ENCODE measurements around the gene TPI1.

The TPI1 gene

DNA sequence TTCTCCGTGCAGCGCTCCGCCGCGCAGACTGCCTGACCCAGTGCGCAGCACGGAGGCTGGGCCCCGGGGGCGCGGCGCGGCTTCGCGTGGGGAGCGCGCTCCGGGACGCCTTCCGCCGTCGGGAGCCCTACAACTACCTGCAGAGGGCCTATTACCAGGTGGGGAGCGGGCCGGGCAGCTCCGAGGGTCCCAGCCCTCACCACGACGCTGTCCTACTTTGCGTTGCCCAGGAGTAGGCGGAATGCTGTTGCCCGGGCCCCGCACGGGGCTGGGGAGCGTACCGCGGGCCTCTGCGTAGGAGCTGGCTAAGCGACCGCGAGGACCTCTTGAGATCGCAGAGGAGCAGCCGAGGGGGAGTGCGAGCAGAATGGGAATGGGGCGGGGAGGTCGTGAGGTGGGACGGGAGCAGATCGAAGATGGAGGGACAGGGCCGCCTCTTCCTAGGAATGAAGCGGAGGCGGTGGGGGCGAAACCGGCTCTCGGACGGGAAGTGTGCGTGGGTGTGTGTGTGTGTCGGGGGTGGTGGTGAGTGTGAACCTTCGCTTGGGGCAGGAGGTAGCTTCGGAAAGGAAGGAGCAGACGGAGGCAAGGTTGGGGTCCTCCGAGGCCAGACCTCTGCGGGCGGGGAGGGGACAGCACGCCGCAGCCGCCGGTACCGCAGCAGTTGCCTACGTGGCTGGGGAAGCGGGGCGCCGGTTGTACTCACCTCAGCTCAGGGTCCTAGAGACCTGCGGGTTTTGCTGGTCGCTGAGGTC lies 38.4 kb upstream of the TPI1 start:
- peak; percentile 90 for DNase-seq

DNA sequence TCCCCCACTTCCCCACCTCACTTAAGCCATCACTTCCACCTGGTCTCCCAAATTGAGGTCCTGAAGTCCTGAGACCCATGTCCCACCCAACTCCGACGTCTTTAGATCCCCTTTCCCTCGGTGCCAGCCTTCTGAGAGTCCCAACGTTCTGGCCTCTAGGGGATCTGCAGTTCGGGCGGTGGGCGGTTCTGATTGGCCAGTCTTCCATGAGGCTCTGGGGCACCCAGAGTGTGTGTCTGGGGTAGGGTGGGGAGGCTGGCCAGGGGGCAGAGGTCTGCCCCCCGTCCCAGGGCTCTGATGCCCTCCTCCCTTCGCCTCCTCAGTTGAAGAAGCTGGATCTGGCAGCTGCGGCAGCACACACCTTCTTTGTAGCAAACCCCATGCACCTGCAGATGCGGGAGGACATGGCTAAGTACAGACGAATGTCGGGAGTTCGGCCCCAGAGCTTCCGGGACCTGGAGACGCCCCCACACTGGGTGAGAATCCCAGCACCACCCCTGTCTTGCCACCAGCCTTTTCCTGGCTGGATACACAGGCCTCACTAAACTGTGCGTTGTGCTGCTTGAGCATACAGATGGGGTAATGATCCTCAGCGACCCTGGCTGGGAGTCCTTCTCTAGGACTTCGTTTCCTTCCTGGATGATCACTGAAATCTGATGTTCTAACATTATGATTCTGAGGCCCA lies 37.7 kb upstream of the TPI1 start:
- DNase-seq, result no peak

DNA sequence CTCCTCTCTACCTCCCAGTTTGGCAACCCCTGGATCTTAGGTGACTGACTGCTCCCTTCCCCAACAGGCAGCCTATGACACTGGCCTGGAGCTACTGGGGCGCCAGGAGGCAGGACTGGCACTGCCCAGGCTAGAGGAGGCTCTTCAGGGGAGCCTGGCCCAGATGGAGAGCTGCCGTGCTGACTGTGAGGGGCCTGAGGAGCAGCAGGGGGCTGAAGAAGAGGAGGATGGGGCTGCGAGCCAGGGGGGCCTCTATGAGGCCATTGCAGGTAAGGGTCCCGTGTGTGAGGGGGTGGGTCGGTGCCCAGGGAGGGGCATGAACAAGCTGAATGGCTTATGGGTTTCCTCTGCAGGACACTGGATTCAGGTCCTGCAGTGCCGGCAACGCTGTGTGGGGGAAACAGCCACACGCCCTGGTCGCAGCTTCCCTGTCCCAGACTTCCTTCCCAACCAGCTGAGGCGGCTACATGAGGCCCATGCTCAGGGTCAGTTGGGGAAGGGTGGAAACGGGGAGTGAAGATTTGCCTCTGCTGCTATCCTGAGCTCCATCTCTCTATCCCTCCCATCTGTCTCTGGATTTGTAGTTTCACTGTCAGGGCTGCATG lies 36.9 kb upstream of the TPI1 start:
- DNase-seq, result no peak

DNA sequence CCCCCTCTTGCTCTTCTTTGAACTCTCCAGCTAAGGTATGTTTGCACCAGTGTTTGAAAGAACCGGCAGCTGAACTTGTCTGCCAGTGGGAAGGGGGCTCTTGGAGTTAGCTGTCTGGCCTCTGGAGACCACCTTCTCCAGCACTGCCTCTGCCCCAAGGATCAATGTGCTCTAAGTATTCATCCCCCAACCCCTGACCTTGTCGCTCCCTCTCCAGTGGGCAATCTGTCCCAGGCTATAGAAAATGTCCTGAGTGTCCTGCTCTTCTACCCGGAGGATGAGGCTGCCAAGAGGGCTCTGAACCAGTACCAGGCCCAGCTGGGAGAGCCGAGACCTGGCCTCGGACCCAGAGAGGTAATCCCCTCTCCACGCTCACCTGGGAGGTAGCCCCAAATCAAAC lies 36.3 kb upstream of the TPI1 start:
- DNase-seq, result no peak

DNA sequence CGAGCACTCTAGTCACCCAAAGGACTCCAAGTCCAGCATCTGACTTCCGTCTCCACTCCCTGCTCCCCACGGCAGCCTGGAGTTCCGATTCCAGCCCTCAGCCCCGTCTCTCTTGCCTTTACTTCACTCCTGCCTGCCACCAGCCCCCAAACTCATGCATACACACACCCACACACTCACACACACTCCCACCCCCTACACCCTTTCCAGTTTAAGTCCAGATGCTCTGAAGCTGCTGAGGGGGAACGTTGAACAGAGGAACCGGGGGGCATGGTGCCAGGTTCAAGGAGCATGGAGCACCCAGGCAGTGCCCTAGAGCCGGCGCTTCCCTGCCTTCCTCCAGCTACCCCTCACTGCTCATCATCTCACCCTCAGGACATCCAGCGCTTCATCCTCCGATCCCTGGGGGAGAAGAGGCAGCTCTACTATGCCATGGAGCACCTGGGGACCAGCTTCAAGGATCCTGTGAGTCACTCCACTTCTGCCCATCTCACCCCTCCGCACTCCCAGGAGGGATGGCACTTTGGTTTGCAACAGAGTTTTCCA lies 35.8 kb upstream of the TPI1 start:
- no peak for DNase-seq

DNA sequence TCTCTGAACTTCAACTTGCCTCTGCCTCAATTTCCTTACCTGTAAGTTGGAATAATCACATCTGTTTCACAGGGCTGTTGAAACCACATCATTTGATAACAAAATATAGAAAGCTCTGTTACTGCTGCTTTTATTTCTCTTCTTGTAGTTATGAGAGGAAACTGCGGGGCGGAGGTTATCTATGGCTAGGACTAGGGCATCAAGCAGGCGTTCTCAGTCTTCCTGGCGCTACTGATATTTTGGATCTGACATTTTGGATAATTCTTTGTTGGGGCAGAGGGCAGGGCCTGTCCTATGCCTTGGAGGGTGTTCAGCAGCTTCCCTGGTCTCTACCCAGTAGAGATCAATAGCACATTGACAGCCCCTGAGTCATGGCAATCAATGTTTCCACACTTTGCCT lies 35.2 kb upstream of the TPI1 start:
- no peak for DNase-seq

DNA sequence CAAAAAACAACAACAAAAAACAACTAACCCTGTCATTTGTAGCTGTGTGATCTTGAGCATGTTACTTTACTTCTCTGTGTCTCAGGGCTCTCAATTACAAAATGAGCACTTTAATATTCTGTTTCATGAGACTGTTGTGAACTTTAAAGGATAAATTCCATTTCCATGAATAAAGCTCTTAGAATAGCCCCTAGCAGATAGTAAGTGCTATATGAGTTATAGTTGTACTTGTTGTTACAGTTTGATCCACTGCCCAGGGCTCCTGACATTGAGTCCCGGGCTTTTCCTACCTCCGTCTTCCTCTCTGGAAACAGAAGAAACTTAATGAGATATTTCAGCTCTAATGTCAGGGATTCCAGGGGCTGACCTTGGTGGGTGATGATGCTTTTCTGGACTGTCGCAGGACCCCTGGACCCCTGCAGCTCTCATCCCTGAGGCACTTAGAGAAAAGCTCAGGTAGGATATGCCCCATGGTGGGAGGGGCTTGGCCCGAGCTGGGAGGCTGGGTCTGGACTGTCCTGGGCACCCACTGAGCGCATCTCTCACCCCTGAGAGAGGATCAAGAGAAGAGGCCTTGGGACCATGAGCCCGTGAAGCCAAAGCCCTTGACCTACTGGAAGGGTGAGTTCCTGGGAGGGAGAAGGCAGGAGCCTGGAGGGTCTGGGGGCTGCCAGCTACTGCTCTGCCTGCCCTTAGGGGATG lies 34.0 kb upstream of the TPI1 start:
- no peak for DNase-seq

DNA sequence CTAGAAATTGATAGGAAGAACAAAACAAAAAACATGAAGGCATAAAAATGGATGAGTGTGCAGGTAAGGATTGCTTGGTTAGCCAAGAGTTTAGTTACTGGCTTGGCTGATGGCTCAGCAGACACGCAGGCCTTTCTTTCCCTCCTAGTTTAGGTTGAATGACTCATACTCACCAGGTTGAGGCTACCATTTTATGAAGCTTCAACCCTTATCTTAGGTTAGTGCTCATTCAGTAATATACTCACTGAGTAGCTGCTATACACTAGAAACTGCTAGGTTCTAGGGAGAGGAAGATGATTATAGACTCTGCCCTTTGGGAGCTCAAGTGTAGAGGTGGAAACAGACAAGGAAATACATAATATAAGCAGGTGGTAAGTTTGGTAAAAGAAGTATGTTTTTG lies 33.1 kb upstream of the TPI1 start:
- DNase-seq, result no peak

DNA sequence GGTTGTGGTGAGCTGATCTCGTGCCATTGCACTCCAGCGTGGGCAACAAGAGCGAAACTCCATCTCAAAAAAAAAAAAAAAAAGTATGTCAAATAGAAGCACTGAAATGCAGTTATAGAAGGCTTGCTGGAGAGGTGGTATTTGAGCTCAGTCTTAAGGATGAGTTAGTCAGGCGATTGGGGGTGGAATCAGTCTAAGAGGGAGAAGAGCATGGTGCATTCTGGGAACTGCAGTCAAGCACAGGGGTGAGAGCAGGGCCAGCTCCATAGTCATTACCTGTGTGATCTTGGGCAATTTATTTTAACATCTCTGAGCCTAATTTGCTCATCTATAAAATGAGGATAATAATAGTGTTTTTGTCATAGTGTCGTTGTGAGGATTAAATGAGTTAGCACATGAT lies 32.5 kb upstream of the TPI1 start:
- peak; percentile 52 for DNase-seq

DNA sequence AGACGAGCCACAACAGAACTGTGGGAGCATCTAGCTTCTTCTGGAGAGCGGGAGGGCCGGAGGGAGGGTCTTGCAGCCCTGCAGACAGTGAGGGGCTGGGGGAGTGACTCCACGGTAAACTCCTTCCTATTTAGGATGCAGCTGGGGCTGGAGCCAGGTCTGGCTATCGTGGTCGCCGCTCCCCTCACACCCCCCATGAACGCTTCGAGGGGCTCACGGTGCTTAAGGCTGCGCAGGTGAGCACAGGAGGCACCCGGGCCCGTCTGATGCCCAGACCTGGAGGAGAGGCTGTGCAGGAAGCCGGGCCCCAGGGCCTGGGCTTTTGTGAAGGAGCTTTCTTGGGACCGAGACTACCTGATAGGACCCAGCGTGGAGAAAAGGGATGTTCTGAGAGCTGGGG lies 30.5 kb upstream of the TPI1 start:
- DNase-seq, result no peak

DNA sequence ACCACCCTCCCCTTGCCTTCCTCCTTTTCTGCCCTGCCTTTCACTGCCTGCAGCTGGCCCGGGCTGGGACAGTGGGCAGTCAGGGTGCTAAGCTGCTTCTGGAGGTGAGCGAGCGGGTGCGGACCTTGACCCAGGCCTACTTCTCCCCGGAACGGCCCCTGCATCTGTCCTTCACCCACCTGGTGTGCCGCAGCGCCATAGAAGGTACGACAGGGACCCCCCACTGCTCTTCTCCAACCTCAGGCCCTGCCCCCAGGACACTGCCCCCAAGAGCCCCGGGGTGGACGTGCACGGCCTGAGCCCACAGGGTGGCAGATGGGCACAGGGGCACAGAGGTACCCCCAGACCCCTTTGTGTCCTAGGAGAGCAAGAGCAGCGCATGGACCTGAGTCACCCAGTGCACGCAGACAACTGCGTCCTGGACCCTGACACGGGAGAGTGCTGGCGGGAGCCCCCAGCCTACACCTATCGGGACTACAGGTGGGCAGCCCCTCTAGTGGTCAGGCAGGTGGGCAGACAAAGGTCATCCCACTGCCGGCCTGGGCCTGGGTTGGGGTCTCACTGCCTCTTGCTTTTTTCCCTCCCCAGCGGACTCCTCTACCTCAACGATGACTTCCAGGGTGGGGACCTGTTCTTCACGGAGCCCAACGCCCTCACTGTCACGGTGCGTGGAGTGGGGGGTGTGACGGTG lies 29.8 kb upstream of the TPI1 start:
- no peak for DNase-seq

DNA sequence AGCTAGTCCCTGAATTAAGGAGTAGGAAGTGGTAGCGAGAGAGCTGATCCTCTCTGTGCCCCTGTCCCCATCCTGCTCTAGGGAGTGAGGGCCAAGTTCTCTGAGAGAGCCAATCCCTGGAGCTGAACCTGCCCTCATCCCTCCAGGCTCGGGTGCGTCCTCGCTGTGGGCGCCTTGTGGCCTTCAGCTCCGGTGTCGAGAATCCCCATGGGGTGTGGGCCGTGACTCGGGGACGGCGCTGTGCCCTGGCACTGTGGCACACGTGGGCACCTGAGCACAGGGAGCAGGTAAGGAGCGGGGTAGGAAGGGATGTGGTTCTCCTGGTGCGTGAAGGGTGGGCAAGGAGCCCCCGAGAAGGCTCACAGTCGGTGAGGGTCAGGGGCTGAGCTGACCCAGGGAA lies 28.5 kb upstream of the TPI1 start:
- DNase-seq, result no peak

DNA sequence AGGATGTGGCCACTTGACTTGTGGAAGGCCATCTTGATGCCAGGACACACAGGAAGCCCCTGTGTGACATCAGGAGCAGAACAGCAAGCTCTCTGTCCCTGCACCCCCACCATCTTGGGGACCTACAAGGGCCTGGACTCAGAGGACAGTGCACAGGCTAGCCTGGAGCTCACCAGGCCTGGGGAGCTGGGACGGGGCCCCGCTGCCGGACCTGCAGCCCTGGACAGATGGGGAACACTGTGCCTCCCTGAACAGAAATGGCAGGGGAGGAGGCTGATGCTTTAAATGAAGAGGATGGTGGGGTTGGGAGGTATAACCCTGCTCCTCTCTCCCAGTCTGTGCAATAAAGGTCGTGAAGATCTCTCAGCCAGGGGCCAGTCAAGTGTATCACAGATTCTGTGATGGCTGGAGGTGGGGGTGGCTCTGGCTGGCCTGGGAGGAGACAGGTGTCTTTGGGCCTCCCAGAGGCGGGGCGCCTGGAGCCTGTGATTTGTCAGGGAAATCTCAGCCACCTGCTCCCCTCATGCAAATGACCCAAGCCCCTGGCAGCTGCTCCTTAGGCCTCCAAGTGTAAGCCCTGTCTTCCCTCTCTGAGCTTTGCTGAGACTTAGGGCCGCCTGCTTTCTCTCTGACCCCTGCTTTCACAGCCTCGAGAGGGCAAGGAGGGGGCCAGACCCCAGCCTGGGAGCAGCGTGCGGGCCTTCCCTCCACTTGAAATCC lies 27.7 kb upstream of the TPI1 start:
- peak; percentile 100 for DNase-seq

DNA sequence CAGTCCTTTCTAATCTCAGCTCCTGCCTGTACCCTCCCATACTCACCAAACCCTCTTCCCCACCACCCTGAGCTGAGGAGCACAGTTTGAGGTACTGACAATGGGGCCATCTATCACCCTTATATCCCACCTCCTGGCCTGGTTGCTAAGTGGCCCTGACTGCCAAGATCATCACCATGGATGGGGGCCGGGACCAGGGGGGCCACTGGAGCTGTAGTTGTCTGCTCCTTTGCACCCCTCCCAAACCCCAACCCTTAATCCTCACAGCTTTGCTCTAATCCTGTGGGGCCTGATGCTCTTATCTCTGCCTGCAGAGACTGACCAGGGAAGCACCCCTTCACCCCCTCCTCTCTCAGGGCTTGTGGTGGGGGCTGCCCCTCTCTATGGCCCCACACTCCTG lies 27.0 kb upstream of the TPI1 start:
- no peak for DNase-seq

DNA sequence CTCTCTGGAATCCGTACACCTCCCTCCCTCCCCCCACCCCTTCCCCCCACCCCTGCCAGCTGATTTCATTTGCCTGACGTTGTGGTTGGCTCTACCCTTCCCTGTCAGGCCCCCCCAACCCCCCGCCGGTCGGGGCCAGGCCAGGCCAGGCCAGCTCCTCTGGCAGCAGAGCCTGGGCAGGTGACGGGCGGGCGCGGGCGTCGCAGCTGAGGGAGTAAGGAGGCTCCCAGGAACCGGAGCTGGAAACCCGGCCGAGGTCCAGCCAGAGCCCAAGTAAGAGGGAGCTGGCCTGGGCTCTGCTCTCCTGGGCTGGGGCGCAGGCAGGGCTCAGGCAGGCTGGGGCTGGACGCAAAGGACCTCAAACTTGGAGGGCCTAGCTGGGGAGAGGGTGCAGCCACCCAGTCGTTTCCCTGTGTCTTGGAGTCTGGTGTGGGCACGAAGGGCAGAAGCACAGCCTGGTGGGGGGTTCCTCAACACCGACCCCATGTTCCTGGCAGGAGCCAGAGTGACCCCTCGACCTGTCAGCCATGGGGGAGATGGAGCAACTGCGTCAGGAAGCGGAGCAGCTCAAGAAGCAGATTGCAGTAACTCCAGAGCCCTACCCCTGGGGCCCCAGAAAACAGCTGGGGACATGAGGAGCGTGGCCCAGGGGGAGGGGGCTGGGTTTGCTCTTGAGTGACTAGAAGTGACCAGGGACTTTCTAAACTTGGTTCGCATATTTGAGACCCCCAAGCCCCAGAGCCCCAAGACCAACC lies 26.4 kb upstream of the TPI1 start, which contains the start of gene GNB3:
Gene GNB3 (plus strand): TSS at position 165 of the 755 bp plus-strand sequence. CDS start 363 bp downstream, at position 528.
- no peak for DNase-seq

DNA sequence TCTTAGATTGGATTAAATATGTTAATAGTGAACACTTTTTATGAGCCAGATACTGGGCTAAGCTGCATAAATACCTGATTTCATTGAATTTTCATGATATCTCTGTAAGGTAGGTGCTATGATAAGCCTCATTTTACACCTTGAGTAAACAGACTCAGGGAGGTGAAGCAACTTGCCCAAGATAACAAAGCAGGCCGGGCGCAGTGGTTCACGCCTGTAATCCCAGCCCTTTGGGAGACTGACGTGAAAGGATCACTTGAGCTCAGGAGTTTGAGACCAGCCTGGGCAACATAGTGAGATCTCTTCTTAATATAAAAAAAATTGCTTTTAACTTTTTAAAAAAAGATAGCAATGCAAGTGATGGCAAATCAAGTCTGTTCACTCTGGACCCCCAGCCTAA lies 25.3 kb upstream of the TPI1 start:
- no peak for DNase-seq

DNA sequence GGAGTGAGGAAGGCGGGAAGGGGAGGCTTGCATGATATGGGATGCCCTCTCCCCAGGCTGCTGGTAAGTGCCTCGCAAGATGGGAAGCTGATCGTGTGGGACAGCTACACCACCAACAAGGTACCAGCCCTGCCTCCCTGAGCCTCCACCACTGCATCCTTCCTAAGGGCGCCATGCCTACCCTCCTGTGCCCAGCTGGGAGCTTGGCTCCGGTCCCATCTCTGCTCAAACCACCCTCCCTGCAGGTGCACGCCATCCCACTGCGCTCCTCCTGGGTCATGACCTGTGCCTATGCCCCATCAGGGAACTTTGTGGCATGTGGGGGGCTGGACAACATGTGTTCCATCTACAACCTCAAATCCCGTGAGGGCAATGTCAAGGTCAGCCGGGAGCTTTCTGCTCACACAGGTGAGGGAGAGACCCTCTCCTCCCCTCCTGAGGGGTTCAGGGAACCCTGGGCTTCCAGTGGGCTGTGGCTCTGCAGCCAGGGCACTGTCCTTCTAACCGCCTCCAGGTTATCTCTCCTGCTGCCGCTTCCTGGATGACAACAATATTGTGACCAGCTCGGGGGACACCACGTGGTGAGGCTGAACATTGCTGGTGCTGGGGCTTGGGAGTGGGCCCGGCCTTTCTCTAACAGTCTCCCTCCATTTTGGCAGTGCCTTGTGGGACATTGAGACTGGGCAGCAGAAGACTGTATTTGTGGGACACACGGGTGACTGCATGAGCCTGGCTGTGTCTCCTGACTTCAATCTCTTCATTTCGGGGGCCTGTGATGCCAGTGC lies 24.0 kb upstream of the TPI1 start:
- DNase-seq, result no peak

DNA sequence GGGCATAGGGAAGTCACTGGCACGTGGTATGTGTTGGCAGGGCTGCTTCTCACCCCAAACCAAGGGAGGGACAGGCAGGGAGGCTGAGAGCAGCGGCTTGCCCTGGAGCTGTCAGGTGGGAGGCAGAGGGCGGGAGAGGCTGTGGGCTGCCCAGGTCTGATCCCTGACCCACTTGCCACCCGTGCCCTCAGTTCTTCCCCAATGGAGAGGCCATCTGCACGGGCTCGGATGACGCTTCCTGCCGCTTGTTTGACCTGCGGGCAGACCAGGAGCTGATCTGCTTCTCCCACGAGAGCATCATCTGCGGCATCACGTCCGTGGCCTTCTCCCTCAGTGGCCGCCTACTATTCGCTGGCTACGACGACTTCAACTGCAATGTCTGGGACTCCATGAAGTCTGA lies 21.9 kb upstream of the TPI1 start:
- DNase-seq, result no peak

DNA sequence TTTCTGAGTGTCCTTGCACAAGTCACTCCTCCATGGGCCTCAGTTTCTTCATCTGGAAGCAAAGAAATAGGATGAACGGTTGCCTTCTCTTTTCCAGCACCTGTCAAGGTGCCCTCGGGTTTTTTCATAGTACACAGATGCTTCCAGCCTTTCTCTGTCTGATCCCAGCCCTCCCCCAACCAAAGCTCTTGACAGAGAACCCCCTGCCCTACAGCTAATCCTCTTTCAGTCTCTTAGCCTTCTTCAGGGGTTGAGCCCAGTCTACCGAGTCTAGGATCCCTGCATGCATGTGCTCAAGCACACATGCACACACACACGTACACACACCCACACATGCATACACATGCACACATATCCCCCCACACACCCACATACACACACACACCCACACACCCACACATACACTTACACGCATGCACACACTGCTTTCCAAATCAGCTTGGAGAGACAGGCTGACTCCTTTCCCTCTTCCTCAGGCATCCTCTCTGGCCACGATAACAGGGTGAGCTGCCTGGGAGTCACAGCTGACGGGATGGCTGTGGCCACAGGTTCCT lies 20.9 kb upstream of the TPI1 start:
- DNase-seq, result no peak

DNA sequence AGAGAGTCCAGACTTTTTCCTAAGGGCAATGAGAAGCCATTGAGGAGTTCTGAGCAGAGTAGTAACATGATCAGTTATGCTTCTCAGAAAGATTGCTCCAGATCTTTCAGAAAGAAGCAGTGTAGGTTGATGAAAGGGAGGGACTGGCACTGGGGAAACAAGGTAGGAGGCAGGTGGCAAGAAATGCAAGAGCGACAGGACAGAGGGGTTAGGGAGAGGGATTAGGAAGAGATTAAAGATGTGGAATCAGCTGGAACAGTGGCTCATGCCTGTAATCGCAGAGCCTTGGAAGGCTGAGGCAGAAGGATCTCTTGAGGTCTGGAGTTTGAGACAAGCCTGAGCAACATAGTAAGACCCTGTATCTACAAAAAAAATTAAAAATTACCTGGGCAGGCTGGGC lies 19.7 kb upstream of the TPI1 start:
- DNase-seq, result no peak
